Keratinocyte (primary cell): ENCODE results near the gene RGS1.

Experiments used
- CTCF ChIP-seq, 3 experiments: IDR thresholded peaks in 1 of 3; conservative IDR thresholded peaks in 1 of 3; optimal IDR thresholded peaks in 1 of 3; 2 replicates in 2 of 3; 3 replicates in 1 of 3; pipeline versions ENCODE3 to v1.5.1; 2011; ENCODE audit warnings: low read length in 3 of 3, mild to moderate bottlenecking in 3 of 3, moderate library complexity in 2 of 3, control low read depth in 1 of 3, inconsistent platforms in 1 of 3; ENCODE audit not compliant: insufficient read depth in 2 of 3; ENCODE audit errors: extremely low read depth in 1 of 3
- EZH2 ChIP-seq: IDR thresholded peaks from one replicate; pipeline ENCODE4 v1.6.1; 2012; ENCODE audit warnings: inconsistent platforms, mild to moderate bottlenecking, low read length, moderate library complexity

GRCh38 chr1:192565946-192566345, 9.6 kb upstream of the RGS1 start:
- TF ChIP-seq EZH2 (no peak), CTCF (optimal IDR thresholded peaks at IDR 0.05 in 1 of 3, IDR thresholded peaks at IDR 0.05 in 1 of 3, conservative IDR thresholded peaks at IDR 0.05 in 1 of 3; ENCODE audit: extremely low read depth in 1 of 3, insufficient read depth in 2 of 3, low read length in 3 of 3) (no peak)
